Adipocyte (in vitro differentiated cells): ENCODE results near the gene STK40.

ENCODE experiments used
- DNase-seq: peaks from one replicate; pipeline ENCODE4 v3.0.0-alpha.2; 2015; ENCODE audit warnings: low read depth
- H3K27me3 ChIP-seq: replicated peaks from 2 replicates; pipeline ENCODE4 v1.7.0; 2013; ENCODE audit warnings: mild to moderate bottlenecking, low read length, moderate library complexity; ENCODE audit not compliant: control insufficient read depth, insufficient read depth
- H3K36me3 ChIP-seq: 2 replicates; pipeline ENCODE4 v1.7.0; 2013; ENCODE audit warnings: low read length, mild to moderate bottlenecking, moderate library complexity; ENCODE audit not compliant: control insufficient read depth, insufficient read depth, severe bottlenecking
- H3K4me1 ChIP-seq: 2 replicates; pipeline ENCODE4 v1.7.0; 2013; ENCODE audit warnings: mild to moderate bottlenecking, low read length, moderate library complexity; ENCODE audit not compliant: control insufficient read depth, insufficient read depth
- H3K4me3 ChIP-seq: 2 replicates; pipeline ENCODE4 v1.7.0; 2013; ENCODE audit warnings: mild to moderate bottlenecking, low read length, moderate library complexity
- H3K9ac ChIP-seq: 2 replicates; pipeline ENCODE4 v1.7.0; 2013; ENCODE audit warnings: mild to moderate bottlenecking, low read length, moderate library complexity
- H3K9me3 ChIP-seq: 2 replicates; pipeline ENCODE4 v1.7.0; 2013; ENCODE audit warnings: mild to moderate bottlenecking, low read length, moderate library complexity; ENCODE audit not compliant: control insufficient read depth

The STK40 gene

GRCh38 chr1:36350659-36351226 lies 35.0 kb downstream of the STK40 start:
- peaks cover 56% of the 10 kb centered on the region for H3K36me3 ChIP-seq
- peaks cover 44% of the 10 kb centered on the region for H3K4me1 ChIP-seq
- H3K9ac ChIP-seq: peak overlapping the region; percentile 75
- no peaks in the 10 kb centered on the region for H3K9me3 ChIP-seq
- H3K27me3 ChIP-seq: no peaks in the 10 kb centered on the region
- H3K4me3 ChIP-seq: peak overlapping the region; percentile 48
- peak; percentile 89 for DNase-seq

GRCh38 chr1:36349839-36350238 lies 35.9 kb downstream of the STK40 start:
- peaks cover 55% of the 10 kb centered on the region for H3K36me3 ChIP-seq
- H3K4me3 ChIP-seq: no peak overlapping the region
- H3K9ac ChIP-seq: peak overlapping the region; percentile 75
- no peaks in the 10 kb centered on the region for H3K27me3 ChIP-seq
- H3K9me3 ChIP-seq: no peaks in the 10 kb centered on the region
- DNase-seq: no peak
- H3K4me1 ChIP-seq: peaks cover 44% of the 10 kb centered on the region

- peaks cover 44% of the 10 kb centered on the region for H3K4me1 ChIP-seq
- peak; percentile 45 for DNase-seq
- no peak overlapping the region for H3K4me3 ChIP-seq
- peaks cover 53% of the 10 kb centered on the region for H3K36me3 ChIP-seq
- H3K27me3 ChIP-seq: no peaks in the 10 kb centered on the region
- H3K9ac ChIP-seq: peak overlapping the region; percentile 75
- no peaks in the 10 kb centered on the region for H3K9me3 ChIP-seq
Observed at GRCh38 chr1:36349241-36349671, 36.5 kb downstream of the STK40 start.

GRCh38 chr1:36346741-36347370 lies 38.9 kb downstream of the STK40 start:
- H3K36me3 ChIP-seq: peaks cover 49% of the 10 kb centered on the region
- DNase-seq: no peak

GRCh38 chr1:36345353-36345752 lies 40.4 kb downstream of the STK40 start:
- Histone ChIP-seq H3K27me3 (no peaks in the 10 kb centered on the region), H3K9ac (no peak overlapping the region), H3K36me3 (peaks cover 63% of the 10 kb centered on the region), H3K9me3 (no peaks in the 10 kb centered on the region), H3K4me3 (no peak overlapping the region), H3K4me1 (peaks cover 30% of the 10 kb centered on the region)
- DNase-seq: no peak

More at GRCh38 chr1:36346741-36347370, 38.9 kb downstream of the STK40 start:
- peaks cover 46% of the 10 kb centered on the region for H3K4me1 ChIP-seq
- no peaks in the 10 kb centered on the region for H3K9me3 ChIP-seq
- H3K27me3 ChIP-seq: no peaks in the 10 kb centered on the region
- H3K4me3 ChIP-seq: no peak overlapping the region
- no peak overlapping the region for H3K9ac ChIP-seq

GRCh38 chr1:36344395-36344680 lies 41.4 kb downstream of the STK40 start:
- H3K4me1 ChIP-seq: peaks cover 20% of the 10 kb centered on the region
- H3K27me3 ChIP-seq: no peaks in the 10 kb centered on the region
- no peak overlapping the region for H3K9ac ChIP-seq
- DNase-seq: no peak
- no peak overlapping the region for H3K4me3 ChIP-seq
- no peaks in the 10 kb centered on the region for H3K9me3 ChIP-seq
- H3K36me3 ChIP-seq: peaks cover 68% of the 10 kb centered on the region

GRCh38 chr1:36343651-36344394 lies 41.9 kb downstream of the STK40 start:
- Histone ChIP-seq H3K9me3 (no peaks in the 10 kb centered on the region), H3K9ac (peak overlapping the region; percentile 59), H3K4me3 (no peak overlapping the region), H3K4me1 (peaks cover 16% of the 10 kb centered on the region), H3K27me3 (no peaks in the 10 kb centered on the region), H3K36me3 (peaks cover 68% of the 10 kb centered on the region)
- no peak for DNase-seq

- H3K9me3 ChIP-seq: no peaks in the 10 kb centered on the region
- peak; percentile 64 for DNase-seq
- H3K27me3 ChIP-seq: no peaks in the 10 kb centered on the region
- H3K4me3 ChIP-seq: no peak overlapping the region
- peaks cover 16% of the 10 kb centered on the region for H3K4me1 ChIP-seq
- peak overlapping the region; percentile 59 for H3K9ac ChIP-seq
- peaks cover 56% of the 10 kb centered on the region for H3K36me3 ChIP-seq
Observed at GRCh38 chr1:36342426-36343185, 43.1 kb downstream of the STK40 start.

- no peak for DNase-seq
- Histone ChIP-seq H3K36me3 (peaks cover 49% of the 10 kb centered on the region), H3K9me3 (no peaks in the 10 kb centered on the region), H3K4me1 (peaks cover 16% of the 10 kb centered on the region), H3K27me3 (no peaks in the 10 kb centered on the region), H3K9ac (no peak overlapping the region), H3K4me3 (no peak overlapping the region)
Observed at GRCh38 chr1:36341626-36342320, 44.0 kb downstream of the STK40 start.

GRCh38 chr1:36339615-36340014 lies 46.1 kb downstream of the STK40 start:
- Histone ChIP-seq H3K4me3 (no peak overlapping the region), H3K9me3 (no peaks in the 10 kb centered on the region), H3K36me3 (peaks cover 32% of the 10 kb centered on the region), H3K9ac (no peak overlapping the region), H3K27me3 (no peaks in the 10 kb centered on the region), H3K4me1 (peaks cover 16% of the 10 kb centered on the region)
- no peak for DNase-seq
